LNCaP clone FGC (cell line): ENCODE results near the gene CEACAM19.
"Not testable (repeated sequence)": the region's sequence is repeated elsewhere in the genome, so short reads cannot be mapped to it uniquely, and the experiment has no call there.

Experiments
- DNase-seq: peaks from one replicate; pipeline ENCODE4 v3.0.0-alpha.2; 2011; ENCODE audit warnings: low read depth
- H3K4me3 ChIP-seq: 2 replicates; pipeline ENCODE4 v1.5.1; 2011; ENCODE audit warnings: mild to moderate bottlenecking, low read depth, low read length, control low read depth
- CTCF ChIP-seq: IDR thresholded peaks from 2 replicates; pipeline ENCODE4 v1.5.1; 2012; ENCODE audit warnings: mild to moderate bottlenecking; ENCODE audit not compliant: control insufficient read depth, insufficient read depth; ENCODE audit errors: extremely low read depth

Gene CEACAM19

GRCh38 chr19:44663996-44664395, 7.3 kb upstream of the CEACAM19 start:
- no peak for TF ChIP-seq CTCF
- DNase-seq, result no peak
- H3K4me3 ChIP-seq, result no peak overlapping the region

DNA sequence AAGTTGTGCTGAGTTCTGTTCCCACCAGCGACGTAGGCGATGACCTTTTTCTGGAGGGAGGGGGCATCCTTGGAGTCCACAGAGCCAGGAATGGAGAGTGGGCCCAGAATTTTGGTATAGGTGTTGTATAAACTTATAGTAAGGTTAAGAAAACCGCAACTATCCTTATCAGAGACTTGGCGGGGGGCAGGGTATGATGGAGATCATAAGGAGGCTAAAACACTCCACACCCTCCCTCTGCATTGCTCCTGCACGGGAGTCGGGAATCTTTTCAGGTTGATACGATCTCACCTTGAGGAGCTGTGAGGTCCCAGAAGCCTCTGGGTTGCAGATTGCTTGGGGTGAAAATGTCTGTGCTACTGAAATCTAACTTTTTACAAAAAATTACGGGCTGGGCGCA, 6.3 kb upstream of the CEACAM19 start:
- no peak for TF ChIP-seq CTCF

DNA sequence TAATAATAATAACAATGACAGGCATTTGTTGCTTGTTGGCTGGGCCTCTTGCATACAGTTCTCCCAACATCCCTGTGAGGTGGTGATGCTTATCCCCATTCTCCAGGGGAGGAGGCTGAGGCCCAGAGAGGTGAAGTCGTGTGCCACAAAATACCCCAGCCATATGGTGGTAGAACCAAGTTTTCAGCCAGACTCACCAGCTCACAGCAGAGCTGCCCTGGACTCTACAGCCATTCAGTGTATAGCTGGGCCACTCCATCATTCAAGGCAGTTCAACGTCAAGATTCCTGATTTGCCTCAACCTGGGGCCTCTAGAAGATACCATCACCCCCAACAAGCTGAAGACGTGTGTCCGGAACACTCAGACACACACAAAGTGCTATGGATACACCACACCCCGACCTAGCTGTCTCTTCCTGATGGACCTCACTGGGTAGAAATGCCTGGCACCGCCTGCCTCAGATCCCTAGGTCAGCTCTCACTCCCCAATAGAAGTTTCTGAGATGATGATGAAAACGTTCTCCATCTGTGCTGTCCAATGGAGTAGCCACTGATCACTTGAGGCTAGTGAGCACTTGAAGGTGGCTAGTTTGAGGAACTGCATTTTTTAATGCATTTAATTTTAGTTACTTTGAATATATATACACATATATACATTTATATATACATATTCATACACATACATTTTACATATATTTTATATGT, 4.3 kb upstream of the CEACAM19 start:
- no peak for TF ChIP-seq CTCF
- DNase-seq, result no peak
- H3K4me3 ChIP-seq, result no peak overlapping the region

More for the DNA sequence above, 6.3 kb upstream of the CEACAM19 start:
- no peak for DNase-seq
- no peak overlapping the region for H3K4me3 ChIP-seq

DNA sequence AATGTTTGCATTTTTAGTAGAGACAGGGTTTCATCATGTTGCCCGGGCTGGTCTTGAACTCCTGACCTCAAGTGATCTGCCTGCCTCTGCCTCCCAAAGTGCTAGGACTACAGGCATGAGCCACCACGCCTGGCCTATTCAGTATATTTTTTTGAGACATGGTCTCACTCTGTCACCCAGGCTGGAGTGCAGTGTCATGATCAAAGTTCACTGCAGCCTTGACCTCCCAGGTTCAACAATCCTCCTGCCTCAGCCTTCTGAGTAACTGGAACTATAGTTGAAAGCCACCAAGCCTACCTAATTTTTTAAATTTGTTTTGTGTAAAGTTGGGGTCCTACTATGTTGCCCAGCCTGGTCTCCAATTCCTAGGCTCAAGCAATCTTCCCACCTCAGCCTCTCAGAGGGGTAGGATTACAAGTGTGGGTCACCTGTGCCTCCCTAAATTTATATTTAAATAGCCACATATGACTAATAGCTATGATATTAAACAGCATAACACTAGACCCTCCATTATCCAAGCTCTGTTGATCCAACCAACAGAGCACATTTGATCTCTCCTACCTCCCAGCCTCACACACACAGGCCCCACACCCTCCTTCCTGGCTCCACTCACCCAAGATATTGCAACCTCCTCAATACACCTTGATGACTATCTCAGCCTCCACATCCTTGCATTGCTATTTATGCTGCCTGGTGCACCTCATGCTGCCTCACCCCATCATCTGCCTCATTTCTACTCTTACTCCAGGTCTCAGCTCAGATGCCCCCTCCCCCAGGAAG, 2.1 kb upstream of the CEACAM19 start:
- DNase-seq, result no peak
- H3K4me3 ChIP-seq, result no peak overlapping the region
- TF ChIP-seq CTCF, result no peak

DNA sequence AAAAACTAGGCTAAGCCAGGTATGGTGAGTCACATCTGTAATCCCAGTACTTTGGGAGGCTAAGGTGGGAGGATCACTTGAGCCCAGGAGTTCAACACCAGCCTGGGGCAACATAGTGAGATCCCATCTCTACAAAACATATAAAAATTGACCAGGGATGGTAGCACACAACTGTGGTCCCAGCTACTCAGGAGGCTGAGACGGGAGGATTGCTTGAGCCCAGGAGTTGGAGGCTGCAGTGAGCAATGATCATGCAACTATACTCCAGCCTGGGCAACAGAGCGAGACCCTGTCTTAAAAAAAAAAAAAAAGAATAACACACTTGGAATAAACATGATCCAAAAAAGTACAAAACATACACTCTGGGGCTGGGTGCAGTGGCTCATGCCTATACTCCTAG, 1.3 kb upstream of the CEACAM19 start:
- DNase-seq, H3K4me3 ChIP-seq: not testable (repeated sequence)

GRCh38 chr19:44672226-44672625, 944 bp downstream of the CEACAM19 start:
- no peak for TF ChIP-seq CTCF
- H3K4me3 ChIP-seq, result no peak overlapping the region
- DNase-seq, result no peak

- TF ChIP-seq CTCF, result no peak
- H3K4me3 ChIP-seq, result no peak overlapping the region
- DNase-seq, result no peak
These were observed 2.2 kb downstream of the CEACAM19 start for GRCh38 chr19:44673510-44673909.
